GM12878 (cell line): ENCODE results near the gene KBTBD3. TPM values are rescaled to one million over a fixed set of nuclear protein-coding genes. Genes with fewer than 3 reads are reported as not detected.

Experiments
- EGR1 ChIP-seq, 2 experiments: IDR thresholded peaks; 1 replicate in 1 of 2; 2 replicates in 1 of 2; pipeline ENCODE4 v1.6.1; 2011 to 2012; ENCODE audit warnings: low read depth in 2 of 2, low read length in 2 of 2, borderline replicate concordance in 1 of 2, mild to moderate bottlenecking in 1 of 2, moderate library complexity in 1 of 2
- EP300 ChIP-seq, 2 experiments: fragments of 150-350 bp in 1 of 2; IDR thresholded peaks; 2 replicates each; pipeline ENCODE4 v1.6.1; 2011 to 2012; ENCODE audit warnings: low read depth in 2 of 2, low read length in 2 of 2, borderline replicate concordance in 1 of 2, improper control_type of control experiment in 1 of 2, inconsistent platforms in 1 of 2; ENCODE audit not compliant: control insufficient read depth in 1 of 2
- JUND ChIP-seq: IDR thresholded peaks from 2 replicates; pipeline ENCODE4 v1.6.1; 2012; ENCODE audit warnings: low read depth, mild to moderate bottlenecking, low read length, improper control_type of control experiment, moderate library complexity
- PBX3 ChIP-seq: IDR thresholded peaks from 2 replicates; pipeline ENCODE4 v1.6.1; 2011; ENCODE audit warnings: mild to moderate bottlenecking, low read depth, low read length, moderate library complexity; ENCODE audit not compliant: insufficient replicate concordance
- PKNOX1 ChIP-seq: fragments of 450-650 bp; IDR thresholded peaks from 2 replicates; pipeline ENCODE4 v1.6.1; 2016; ENCODE audit warnings: mild to moderate bottlenecking
- PML ChIP-seq: IDR thresholded peaks from 2 replicates; pipeline ENCODE4 v1.6.1; 2012; ENCODE audit warnings: low read length, inconsistent platforms
- POLR2AphosphoS5 ChIP-seq: IDR thresholded peaks from 2 replicates; pipeline ENCODE4 v1.6.1; 2011; ENCODE audit warnings: mild to moderate bottlenecking, low read length, inconsistent platforms
- POU2F2 ChIP-seq: IDR thresholded peaks from 3 replicates; pipeline ENCODE4 v1.6.1; 2011; ENCODE audit warnings: low read depth, mild to moderate bottlenecking, low read length, borderline replicate concordance
- PRDM15 ChIP-seq: fragments of 450-650 bp; formaldehyde crosslinking; IDR thresholded peaks from 2 replicates; pipeline ENCODE4 v1.4.0; 2020; ENCODE audit warnings: mild to moderate bottlenecking, moderate library complexity
- RELA ChIP-seq: fragments of 450-650 bp; IDR thresholded peaks from 2 replicates; pipeline ENCODE4 v1.8.0; 2014; ENCODE audit warnings: borderline replicate concordance; ENCODE audit not compliant: partially characterized antibody
- SIX5 ChIP-seq: IDR thresholded peaks from 2 replicates; pipeline ENCODE4 v1.6.1; 2011; ENCODE audit warnings: mild to moderate bottlenecking, low read depth, low read length, moderate library complexity; ENCODE audit not compliant: severe bottlenecking
- SREBF2 ChIP-seq: IDR thresholded peaks from 2 replicates; pipeline ENCODE4 v1.6.1; 2012; ENCODE audit warnings: mild to moderate bottlenecking, low read length
- STAT1 ChIP-seq: fragments of 450-650 bp; conservative IDR thresholded peaks from 2 replicates; pipeline ENCODE4 v1.6.1; 2014; ENCODE audit warnings: antibody characterized with exemption, mild to moderate bottlenecking
- TCF12 ChIP-seq: IDR thresholded peaks from 2 replicates; pipeline ENCODE4 v1.6.1; 2011; ENCODE audit warnings: low read depth, mild to moderate bottlenecking, low read length
- TCF7 ChIP-seq: IDR thresholded peaks from 2 replicates; pipeline ENCODE4 v1.6.1; 2014; ENCODE audit warnings: antibody characterized with exemption, borderline replicate concordance
- YY1 ChIP-seq: IDR thresholded peaks from 2 replicates; pipeline ENCODE4 v1.6.1; 2011; ENCODE audit warnings: low read depth, mild to moderate bottlenecking, low read length
- ZNF622 ChIP-seq: fragments of 450-650 bp; IDR thresholded peaks from 2 replicates; pipeline ENCODE4 v1.6.1; 2017; ENCODE audit warnings: mild to moderate bottlenecking, inconsistent platforms
- polyA plus RNA-seq, 11 experiments: library from polyadenylated mRNA; depleted of rRNA in 4 of 11; unstranded in 6 of 11; stranded (reverse) in 5 of 11; fragments of >200 nt; fragmentation: Nextera tagmentation in 4 of 11; fragmentation: Illumina TruSeq in 1 of 11; extraction: Ambion mirVana in 4 of 11; extraction: Trizol in 1 of 11; gene quantifications; 1 replicate in 1 of 11; 2 replicates in 10 of 11; pipeline versions ENCODE4 v1.2.1 to v1.2.3, GENCODE V29; 2011 to 2016; ENCODE audit warnings: inconsistent platforms in 2 of 11, missing spikeins in 2 of 11, low read depth in 1 of 11
- total RNA-seq, 4 experiments: library from RNA; depleted of rRNA in 3 of 4; stranded (reverse); fragments of >200 nt in 3 of 4; fragmentation: Illumina TruSeq in 1 of 4; extraction: Trizol in 1 of 4; gene quantifications; 2 replicates each; pipeline versions ENCODE4 v1.2.1 to v1.2.3, GENCODE V29; 2013 to 2021
- TF ChIP-seq, protein P1 (sequence below): fragments of 450-650 bp; IDR thresholded peaks from 2 replicates; pipeline ENCODE4 v1.6.1; 2017; ENCODE audit warnings: low read depth, mild to moderate bottlenecking, moderate library complexity

The KBTBD3 gene
- total and polyA plus RNA-seq, 10 of the 15 experiments (the other 5 are each of a cell fraction or from before 2014, with no cell fraction given): 1.9 to 18.1 (median 8.4) TPM

DNA sequence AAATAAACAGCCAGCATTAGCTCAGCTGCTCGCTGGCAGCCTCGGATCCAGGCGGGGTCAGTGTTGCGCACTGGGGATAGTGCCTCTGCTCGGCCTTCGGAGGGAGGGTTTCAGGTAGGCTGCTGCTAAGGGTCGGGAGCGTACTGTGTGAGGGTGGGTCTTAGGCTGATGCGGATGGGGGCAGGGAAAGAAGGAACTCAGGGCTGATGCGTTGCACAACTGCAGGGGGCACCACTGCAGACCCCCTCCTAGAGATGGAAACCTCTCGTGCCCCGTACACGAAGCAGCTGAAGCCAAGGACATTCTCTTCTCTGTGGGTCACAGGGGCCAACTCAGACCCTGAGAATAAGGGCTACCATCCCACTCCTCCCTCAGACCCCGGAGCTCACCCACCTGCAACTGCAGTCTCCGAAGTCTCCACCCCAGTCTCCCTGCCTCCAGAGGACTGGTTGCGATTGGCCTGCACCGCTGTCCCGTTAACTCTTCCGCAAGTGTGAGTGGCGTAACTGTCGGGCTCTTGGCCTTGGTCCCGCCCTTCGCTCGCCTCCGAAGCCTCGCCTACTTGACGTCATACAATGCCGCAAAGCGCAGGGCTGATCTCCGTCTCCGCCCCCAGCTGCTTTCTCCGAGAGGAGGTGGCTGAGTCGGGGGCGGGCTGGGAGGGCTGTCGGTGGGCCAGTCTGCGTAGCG is at the start of gene KBTBD3 (continued):
- TF ChIP-seq PRDM15 (CRISPR knock-in tag) (no peak), SREBF2 (no peak), ZNF622 (no peak), POU2F2 (no peak), PKNOX1 (peak; percentile 99), TCF7 (no peak), YY1 (no peak), POLR2AphosphoS5 (no peak), EP300 (IDR thresholded peaks at IDR 0.05; ENCODE audit: borderline replicate concordance in 1 of 2, control insufficient read depth in 1 of 2, low read depth in 2 of 2, low read length in 2 of 2) (no peak), SIX5 (no peak), STAT1 (no peak), TCF12 (peak; percentile 25; the same call in 1 of the 2 replicates), PML (peak; percentile 59; the same call in 1 of the 2 replicates), PBX3 (peak; percentile 98), JUND (0 out of 2 replicates have a peak, but pooled peaks have one; percentile 50), RELA (peak; percentile 9), EGR1 (IDR thresholded peaks at IDR 0.05; ENCODE audit: borderline replicate concordance in 1 of 2, low read depth in 2 of 2, low read length in 2 of 2) (peak in 1 of 2 experiments; percentile 67; a peak in 1 of 3 replicates)
- TF ChIP-seq, protein P1, sequence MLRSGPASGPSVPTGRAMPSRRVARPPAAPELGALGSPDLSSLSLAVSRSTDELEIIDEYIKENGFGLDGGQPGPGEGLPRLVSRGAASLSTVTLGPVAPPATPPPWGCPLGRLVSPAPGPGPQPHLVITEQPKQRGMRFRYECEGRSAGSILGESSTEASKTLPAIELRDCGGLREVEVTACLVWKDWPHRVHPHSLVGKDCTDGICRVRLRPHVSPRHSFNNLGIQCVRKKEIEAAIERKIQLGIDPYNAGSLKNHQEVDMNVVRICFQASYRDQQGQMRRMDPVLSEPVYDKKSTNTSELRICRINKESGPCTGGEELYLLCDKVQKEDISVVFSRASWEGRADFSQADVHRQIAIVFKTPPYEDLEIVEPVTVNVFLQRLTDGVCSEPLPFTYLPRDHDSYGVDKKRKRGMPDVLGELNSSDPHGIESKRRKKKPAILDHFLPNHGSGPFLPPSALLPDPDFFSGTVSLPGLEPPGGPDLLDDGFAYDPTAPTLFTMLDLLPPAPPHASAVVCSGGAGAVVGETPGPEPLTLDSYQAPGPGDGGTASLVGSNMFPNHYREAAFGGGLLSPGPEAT: no peak
